ENCODE measurements around the gene SHROOM4. TPM values are rescaled to one million over a fixed set of nuclear protein-coding genes. Genes with fewer than 3 reads are reported as not detected.

The SHROOM4 gene
- total RNA-seq, 6 experiments from 2014 or later: not detected

- H3K4me3 Mint-ChIP-seq: no peak overlapping the region
- H3K27me3 Mint-ChIP-seq (ENCODE audit: insufficient read depth): no peaks in the 10 kb centered on the region
- no peaks in the 10 kb centered on the region for H3K4me1 Mint-ChIP-seq (ENCODE audit: low read depth)
- DNase-seq: no peak
- TF ChIP-seq, protein P1, sequence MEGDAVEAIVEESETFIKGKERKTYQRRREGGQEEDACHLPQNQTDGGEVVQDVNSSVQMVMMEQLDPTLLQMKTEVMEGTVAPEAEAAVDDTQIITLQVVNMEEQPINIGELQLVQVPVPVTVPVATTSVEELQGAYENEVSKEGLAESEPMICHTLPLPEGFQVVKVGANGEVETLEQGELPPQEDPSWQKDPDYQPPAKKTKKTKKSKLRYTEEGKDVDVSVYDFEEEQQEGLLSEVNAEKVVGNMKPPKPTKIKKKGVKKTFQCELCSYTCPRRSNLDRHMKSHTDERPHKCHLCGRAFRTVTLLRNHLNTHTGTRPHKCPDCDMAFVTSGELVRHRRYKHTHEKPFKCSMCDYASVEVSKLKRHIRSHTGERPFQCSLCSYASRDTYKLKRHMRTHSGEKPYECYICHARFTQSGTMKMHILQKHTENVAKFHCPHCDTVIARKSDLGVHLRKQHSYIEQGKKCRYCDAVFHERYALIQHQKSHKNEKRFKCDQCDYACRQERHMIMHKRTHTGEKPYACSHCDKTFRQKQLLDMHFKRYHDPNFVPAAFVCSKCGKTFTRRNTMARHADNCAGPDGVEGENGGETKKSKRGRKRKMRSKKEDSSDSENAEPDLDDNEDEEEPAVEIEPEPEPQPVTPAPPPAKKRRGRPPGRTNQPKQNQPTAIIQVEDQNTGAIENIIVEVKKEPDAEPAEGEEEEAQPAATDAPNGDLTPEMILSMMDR (IDR thresholded peaks at IDR 0.05): no peak
- H3K9me3 Mint-ChIP-seq: peaks cover 7% of the 10 kb centered on the region; the same call in 1 of the 2 replicates
- no peaks in the 10 kb centered on the region for H3K36me3 Mint-ChIP-seq (ENCODE audit: low read depth)
- H3K27ac Mint-ChIP-seq: no peak overlapping the region
Observed at GRCh38 chrX:50751091-50751490, 62.9 kb downstream of the SHROOM4 start.

DNA sequence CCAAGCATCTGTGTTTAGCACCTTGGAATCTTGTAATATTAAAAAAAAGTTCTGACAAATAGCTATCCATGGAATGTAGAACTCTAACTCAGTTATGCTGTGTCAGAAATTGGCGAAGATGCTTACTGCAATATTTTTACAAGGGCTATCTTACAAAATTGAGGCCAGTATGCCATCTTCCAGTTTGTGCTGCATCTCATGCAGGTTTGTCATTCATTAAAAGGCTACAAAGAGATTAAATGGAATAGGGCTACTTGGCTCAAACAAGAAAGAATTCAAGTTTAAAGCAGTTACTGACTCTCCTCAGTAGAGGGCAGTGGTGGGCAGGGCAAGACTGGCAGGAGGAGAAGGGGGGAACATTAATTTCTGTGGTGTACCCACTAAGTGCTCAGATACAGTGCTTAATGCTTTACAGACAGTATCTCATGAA is 66.5 kb downstream of the SHROOM4 start:
- no peaks in the 10 kb centered on the region for H3K4me1 Mint-ChIP-seq (ENCODE audit: low read depth)
- TF ChIP-seq, protein P1 (IDR thresholded peaks at IDR 0.05): no peak; the same call in 1 of the 2 replicates
- no peak overlapping the region for H3K27ac Mint-ChIP-seq
- no peak for DNase-seq
- H3K4me3 Mint-ChIP-seq: no peak overlapping the region
- H3K36me3 Mint-ChIP-seq (ENCODE audit: low read depth): no peaks in the 10 kb centered on the region
- no peaks in the 10 kb centered on the region for H3K27me3 Mint-ChIP-seq (ENCODE audit: insufficient read depth)
- H3K9me3 Mint-ChIP-seq: peaks cover 16% of the 10 kb centered on the region

DNA sequence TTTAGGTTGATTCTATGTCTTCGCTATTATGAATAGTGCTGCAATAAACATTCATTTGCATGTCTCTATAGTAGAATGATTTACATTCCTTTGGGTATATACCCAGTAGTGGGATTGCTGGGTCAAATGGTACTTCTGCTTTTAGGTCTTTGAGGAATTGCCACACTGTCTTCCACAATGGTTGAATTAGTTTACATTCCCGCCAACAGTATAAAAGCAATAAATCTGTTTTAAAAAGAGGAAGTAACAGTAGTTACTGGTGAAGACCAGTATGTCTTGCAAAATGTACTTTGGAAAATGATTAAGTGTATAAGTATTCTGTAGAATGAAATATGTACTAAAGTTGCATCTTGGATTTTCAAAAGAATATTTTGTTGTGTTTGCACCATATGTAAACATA is 77.3 kb downstream of the SHROOM4 start:
- Mint-ChIP-seq H3K27ac (no peak overlapping the region), H3K9me3 (peaks cover 4% of the 10 kb centered on the region), H3K27me3 (ENCODE audit: insufficient read depth) (no peaks in the 10 kb centered on the region), H3K36me3 (ENCODE audit: low read depth) (no peaks in the 10 kb centered on the region), H3K4me3 (no peak overlapping the region), H3K4me1 (ENCODE audit: low read depth) (no peaks in the 10 kb centered on the region)
- TF ChIP-seq, protein P1 (IDR thresholded peaks at IDR 0.05): no peak
- DNase-seq: no peak

DNA sequence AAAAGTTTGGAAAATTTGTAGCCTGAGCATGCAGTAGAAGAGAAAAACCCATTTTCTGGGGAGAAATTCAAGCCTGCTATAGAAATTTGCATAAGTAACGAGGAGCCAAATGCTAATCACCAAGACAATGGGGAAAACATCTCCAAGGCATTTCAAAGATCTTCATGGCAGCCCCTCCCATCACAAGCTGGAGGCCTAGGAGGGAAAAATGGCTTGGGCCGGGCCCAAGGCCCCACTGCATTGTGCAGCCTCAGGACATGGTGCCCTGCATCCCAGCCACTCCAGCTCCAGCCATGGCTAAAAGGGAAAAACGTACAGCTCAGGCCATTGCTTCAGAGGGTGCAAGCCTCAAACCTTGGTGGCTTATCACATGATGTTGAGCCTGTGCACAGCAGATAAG is 87.7 kb downstream of the SHROOM4 start:
- no peaks in the 10 kb centered on the region for H3K36me3 Mint-ChIP-seq (ENCODE audit: low read depth)
- TF ChIP-seq, protein P1 (IDR thresholded peaks at IDR 0.05): no peak
- no peaks in the 10 kb centered on the region for H3K4me1 Mint-ChIP-seq (ENCODE audit: low read depth)
- H3K27me3 Mint-ChIP-seq (ENCODE audit: insufficient read depth): no peaks in the 10 kb centered on the region
- H3K27ac Mint-ChIP-seq: no peak overlapping the region
- peaks cover 23% of the 10 kb centered on the region for H3K9me3 Mint-ChIP-seq
- no peak for DNase-seq
- no peak overlapping the region for H3K4me3 Mint-ChIP-seq

GRCh38 chrX:50725310-50725709 is 88.7 kb downstream of the SHROOM4 start:
- H3K4me3 Mint-ChIP-seq: no peak overlapping the region
- H3K36me3 Mint-ChIP-seq (ENCODE audit: low read depth): no peaks in the 10 kb centered on the region
- TF ChIP-seq, protein P1 (IDR thresholded peaks at IDR 0.05): no peak
- no peaks in the 10 kb centered on the region for H3K27me3 Mint-ChIP-seq (ENCODE audit: insufficient read depth)
- peaks cover 23% of the 10 kb centered on the region for H3K9me3 Mint-ChIP-seq
- no peak overlapping the region for H3K27ac Mint-ChIP-seq
- no peak for DNase-seq
- H3K4me1 Mint-ChIP-seq (ENCODE audit: low read depth): no peaks in the 10 kb centered on the region

- Mint-ChIP-seq H3K36me3 (ENCODE audit: low read depth) (no peaks in the 10 kb centered on the region), H3K27ac (no peak overlapping the region), H3K9me3 (peaks cover 14% of the 10 kb centered on the region), H3K4me1 (ENCODE audit: low read depth) (no peaks in the 10 kb centered on the region), H3K27me3 (ENCODE audit: insufficient read depth) (no peaks in the 10 kb centered on the region; the same call in 1 of the 2 replicates), H3K4me3 (no peak overlapping the region)
- TF ChIP-seq, protein P1 (IDR thresholded peaks at IDR 0.05): no peak
- DNase-seq: no peak
Observed at GRCh38 chrX:50723006-50723405, 91.0 kb downstream of the SHROOM4 start.

All from HFFc6 (cell line).